GM12891 (cell line): ENCODE measurements around the gene SCUBE1.

Experiments
- POLR2A ChIP-seq: IDR thresholded peaks from 2 replicates; pipeline ENCODE4 v1.6.1; 2011; ENCODE audit warnings: low read depth, low read length, control low read depth
- POLR2AphosphoS5 ChIP-seq: IDR thresholded peaks from 2 replicates; pipeline ENCODE4 v1.6.1; 2011; ENCODE audit warnings: low read depth, low read length, control low read depth
- POU2F2 ChIP-seq: IDR thresholded peaks from 2 replicates; pipeline ENCODE4 v1.6.1; 2011; ENCODE audit warnings: low read depth, mild to moderate bottlenecking, control low read depth, low read length, moderate library complexity
- SPI1 ChIP-seq: IDR thresholded peaks from 2 replicates; pipeline ENCODE4 v1.6.1; 2011; ENCODE audit warnings: low read depth, low read length, control low read depth
- TAF1 ChIP-seq: IDR thresholded peaks from 2 replicates; pipeline ENCODE4 v1.6.1; 2011; ENCODE audit warnings: low read depth, low read length, control low read depth

GRCh38 chr22:43329061-43329460, 14.1 kb downstream of the SCUBE1 start:
- TF ChIP-seq POLR2A = no peak
- no peak for TF ChIP-seq POLR2AphosphoS5
- TF ChIP-seq TAF1 = no peak
- no peak for TF ChIP-seq SPI1
- TF ChIP-seq POU2F2 = no peak
